GM10847 (cell line): ENCODE measurements around the gene XK.

Experiments used
- POLR2A ChIP-seq: IDR thresholded peaks from 2 replicates; pipeline ENCODE4 v1.6.1; 2011; ENCODE audit not compliant: insufficient read length; ENCODE audit errors: extremely low read depth

The XK gene, protein sequence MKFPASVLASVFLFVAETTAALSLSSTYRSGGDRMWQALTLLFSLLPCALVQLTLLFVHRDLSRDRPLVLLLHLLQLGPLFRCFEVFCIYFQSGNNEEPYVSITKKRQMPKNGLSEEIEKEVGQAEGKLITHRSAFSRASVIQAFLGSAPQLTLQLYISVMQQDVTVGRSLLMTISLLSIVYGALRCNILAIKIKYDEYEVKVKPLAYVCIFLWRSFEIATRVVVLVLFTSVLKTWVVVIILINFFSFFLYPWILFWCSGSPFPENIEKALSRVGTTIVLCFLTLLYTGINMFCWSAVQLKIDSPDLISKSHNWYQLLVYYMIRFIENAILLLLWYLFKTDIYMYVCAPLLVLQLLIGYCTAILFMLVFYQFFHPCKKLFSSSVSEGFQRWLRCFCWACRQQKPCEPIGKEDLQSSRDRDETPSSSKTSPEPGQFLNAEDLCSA

GRCh38 chrX:37685381-37686359 lies at the start of gene XK:
Gene XK, plus strand, starts transcription at chrX:37685791. Its CDS starts 171 bp downstream, at chrX:37685962.
- no peak for TF ChIP-seq POLR2A

- TF ChIP-seq POLR2A: no peak
These were observed 47.5 kb upstream of the XK start for GRCh38 chrX:37638047-37638446.

DNA sequence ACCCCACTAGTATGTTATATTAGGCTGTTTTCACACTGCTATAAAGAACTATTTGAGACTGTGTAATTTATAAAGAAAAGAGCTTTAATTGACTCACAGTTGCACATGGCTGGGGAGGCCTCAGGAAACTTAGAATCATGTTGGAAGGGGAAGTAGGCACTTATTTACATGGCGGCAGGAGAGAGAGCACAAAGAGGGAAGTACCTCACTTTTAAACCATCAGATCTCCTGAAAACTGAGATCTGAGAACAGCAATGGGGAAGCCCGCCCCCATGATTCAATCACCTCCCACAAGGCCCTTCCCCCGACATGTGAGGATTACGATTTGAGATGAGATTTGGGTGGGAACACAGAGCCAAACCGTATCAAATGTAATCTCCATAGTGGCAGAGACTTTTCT lies 45.4 kb upstream of the XK start:
- TF ChIP-seq POLR2A: no peak

DNA sequence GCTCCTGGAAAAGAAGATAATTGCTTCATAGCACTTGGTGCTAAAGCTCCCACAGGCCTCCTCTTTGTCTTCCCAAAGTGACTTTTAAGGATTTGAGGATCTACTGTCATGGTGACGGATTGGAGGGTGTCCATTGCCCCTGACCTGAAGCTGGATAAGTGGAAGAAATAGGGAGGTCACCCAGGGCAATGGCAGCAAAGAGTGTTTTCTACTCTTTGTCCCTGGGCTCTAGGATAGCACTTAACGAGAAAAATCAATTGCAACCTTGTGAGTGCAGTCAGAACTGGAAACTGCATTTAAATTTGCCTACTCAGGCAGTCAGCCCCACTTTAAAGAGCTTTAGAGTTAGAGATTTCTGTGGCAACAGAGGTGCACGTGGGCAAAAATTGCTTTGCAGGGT lies 43.7 kb upstream of the XK start:
- TF ChIP-seq POLR2A: no peak

GRCh38 chrX:37644381-37645305 lies 40.9 kb upstream of the XK start:
- no peak for TF ChIP-seq POLR2A

DNA sequence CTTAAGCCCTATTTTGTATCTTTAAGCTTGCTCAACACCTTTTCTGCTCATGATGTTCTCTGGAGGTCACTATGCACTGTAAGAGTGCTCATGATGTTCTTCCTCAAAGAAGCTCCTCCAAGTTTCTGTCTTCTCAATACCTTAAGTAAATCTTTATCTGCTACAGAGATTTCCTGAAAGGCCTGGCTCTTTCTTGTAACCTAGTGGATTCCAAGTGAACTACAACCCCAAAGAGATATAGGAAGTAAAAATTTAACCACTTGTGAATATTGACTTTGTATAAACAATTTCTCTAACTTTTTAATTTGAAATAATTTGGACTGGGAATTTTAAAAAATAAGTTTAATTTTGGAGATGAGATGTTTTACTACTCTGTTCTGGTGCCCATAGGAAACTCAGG lies 39.3 kb upstream of the XK start:
- no peak for TF ChIP-seq POLR2A

GRCh38 chrX:37651921-37652452 lies 33.6 kb upstream of the XK start:
- TF ChIP-seq POLR2A: no peak

- no peak for TF ChIP-seq POLR2A
These were observed 32.9 kb upstream of the XK start for GRCh38 chrX:37652589-37653231.

- TF ChIP-seq POLR2A: no peak
These were observed 32.0 kb upstream of the XK start for GRCh38 chrX:37653397-37654085.

DNA sequence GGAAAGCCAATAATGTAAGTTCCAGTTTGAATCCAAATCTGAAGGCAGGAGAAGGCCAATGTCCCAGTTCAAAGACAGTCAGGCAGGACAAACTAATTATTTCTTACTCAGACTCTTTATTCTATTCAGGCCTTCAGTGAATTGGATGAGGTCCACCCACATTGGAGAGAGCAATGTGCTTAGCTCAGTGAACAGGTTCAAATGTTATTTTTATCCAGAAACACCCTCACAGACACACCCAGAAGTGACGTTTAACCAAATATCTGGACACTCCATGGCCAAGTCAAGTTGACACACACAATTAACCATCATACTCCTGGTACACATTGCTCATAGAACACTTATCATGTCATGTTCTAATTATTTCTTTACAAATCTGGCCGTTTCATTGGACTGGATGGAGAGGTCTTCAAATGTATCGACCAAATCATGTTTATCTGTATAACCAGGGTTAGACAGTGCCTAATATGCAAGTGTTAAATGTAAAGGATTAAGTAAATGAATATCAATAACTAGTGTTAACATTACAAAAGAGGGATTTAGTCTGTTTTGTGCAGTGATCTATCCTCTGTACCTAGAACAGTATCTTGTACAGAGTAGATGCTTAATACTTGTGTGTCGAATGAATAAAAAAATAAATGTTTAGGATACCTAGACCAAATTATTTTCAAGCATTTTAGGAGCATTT lies 27.1 kb upstream of the XK start:
- no peak for TF ChIP-seq POLR2A

DNA sequence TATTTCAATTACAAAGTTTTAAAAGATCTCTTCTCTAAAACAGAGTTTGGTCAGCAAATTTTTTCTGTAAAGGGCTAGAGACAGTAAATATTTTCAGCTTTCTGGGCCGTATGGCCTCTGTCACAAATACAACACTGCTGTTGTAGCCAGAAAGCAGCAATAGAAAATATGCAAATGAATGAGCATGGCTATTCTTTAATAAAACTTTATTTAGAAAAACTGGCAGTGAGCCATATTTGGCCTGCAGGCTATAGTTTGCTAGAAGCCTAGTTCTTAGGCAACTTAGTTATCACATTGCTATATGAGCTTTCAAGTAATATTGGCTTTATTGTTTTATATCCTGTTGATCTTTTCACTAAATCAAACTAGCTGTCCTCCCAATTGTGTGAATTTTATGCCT lies 26.5 kb upstream of the XK start:
- TF ChIP-seq POLR2A: no peak

DNA sequence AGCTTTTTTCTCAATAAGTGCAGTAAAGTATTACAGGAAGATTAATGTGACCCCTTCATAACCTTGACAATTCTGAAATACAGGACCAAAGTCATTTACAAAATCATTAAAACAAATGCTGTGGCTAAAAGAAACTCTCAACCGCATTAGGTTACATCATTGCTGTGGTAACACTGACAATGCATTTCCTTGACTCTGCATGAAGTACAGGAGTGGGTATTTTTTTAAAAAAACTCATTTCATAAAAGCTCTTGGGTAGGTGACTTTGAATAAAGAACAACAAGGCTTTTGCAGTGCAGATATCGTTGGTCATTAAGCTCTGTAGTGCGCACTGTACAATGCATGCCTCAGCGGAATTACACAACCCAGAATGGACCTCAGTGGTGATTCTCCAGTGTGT lies 23.4 kb upstream of the XK start:
- TF ChIP-seq POLR2A: no peak

GRCh38 chrX:37666516-37666915 lies 19.1 kb upstream of the XK start:
- TF ChIP-seq POLR2A: no peak
